Measurements from ENCODE around the gene GPC6.

The GPC6 gene

DNA sequence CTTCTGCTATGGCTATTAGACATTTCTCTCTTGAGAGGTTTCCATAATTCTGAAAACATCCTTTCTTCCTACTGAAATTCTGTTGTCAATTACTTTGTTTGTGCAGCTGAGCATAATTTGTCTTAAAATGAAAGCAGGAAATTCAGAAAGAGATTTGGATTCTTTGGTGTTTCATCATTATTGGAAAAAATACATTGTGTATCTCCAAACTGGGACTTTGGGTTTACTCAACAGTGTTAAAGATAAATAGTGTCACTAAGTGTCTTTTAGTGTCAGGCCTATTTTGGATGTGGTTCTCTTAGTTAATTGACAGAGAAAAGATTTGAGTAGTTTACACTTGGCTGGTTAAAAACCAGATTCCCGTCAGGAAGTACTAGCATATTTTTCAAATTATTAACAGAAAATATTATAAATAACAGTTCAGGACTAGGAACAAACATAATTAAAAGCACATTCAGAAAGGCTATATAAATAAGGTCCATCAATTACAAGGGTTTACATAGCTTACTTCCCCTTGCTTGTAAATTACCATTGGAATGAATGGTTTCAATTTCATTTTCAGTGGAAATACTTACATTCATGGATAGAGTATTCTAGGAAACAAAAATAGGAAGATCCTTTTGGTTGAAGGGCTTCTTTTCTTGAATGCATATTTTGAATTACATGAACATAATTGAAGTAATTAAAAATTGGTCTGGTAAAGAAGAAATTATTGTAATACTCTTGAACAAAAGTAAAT, 483.1 kb downstream of the GPC6 start:
- DNase-seq: peak in 1 of 2 experiments; percentile 24

DNA sequence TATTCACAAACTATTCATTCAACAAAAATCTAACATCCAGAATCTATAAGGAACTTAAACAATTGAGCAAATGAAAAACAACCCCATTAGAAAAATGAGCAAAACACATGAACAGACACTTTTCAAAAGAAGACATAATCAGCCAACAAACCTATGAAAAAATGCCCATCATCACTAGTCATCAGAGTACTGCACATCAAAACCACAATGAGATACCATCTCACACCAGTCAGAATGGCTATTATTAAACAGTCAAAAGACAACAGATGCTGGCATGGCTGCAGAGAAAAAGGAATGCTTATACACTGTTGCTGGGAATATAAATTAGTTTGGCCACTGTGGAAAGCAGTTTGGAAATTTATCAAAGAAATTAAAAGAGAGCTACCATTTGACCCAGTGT, 487.6 kb downstream of the GPC6 start:
- DNase-seq: no peak

DNA sequence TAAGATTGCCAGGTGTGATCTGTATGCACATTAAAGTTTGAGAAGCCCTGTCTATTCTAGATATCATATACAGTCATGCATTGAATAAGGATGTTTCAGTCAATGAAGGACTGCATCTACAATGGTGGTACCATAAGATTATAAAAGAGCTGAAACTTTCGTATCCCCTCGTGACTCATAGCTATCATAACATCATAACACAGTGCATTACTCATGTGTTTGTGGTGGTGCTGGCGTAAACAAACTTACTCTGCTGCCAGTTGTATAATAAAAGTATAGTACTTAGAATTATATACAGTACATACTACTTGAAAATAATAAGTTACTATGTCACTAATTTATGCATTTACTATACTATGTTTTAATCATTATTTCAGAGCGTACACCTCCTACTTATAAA, 489.3 kb downstream of the GPC6 start:
- DNase-seq: no peak

DNA sequence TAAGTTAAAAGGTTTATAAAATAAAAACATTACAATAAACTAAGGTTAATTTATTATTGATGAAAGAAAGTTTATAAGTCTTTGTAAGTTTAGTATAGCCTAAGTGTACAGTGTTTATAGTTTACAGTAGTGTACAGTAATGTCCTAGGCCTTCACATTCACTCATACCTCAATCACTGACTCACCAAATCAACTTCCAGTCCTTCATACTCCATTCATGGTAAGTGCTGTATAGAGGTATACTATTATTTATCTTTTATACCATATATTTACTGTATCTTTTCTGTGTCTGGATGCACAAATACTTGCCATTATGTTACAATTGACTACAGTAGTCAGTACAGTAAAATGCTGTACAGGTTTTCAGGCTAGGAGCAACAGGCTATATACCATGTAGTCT, 490.0 kb downstream of the GPC6 start:
- no peak for DNase-seq

DNA sequence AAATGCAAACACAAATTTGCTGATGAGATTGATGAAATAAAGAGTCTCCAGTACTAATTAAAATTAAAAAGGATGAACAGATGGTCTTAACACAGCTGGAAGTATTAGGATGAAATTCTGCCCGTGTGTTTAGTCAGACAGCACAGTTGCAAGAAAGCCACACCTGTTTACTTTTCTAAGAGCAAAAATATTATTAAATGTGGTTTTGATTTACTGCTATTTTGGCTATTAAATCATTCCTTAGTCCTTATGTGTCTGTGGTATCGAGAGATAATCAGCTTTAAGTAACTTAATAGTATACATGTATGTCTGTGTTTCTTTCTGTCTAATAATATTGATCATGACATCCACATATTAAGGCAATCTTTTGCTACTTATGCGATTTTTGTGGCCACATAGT, 494.9 kb downstream of the GPC6 start:
- no peak for DNase-seq

DNA sequence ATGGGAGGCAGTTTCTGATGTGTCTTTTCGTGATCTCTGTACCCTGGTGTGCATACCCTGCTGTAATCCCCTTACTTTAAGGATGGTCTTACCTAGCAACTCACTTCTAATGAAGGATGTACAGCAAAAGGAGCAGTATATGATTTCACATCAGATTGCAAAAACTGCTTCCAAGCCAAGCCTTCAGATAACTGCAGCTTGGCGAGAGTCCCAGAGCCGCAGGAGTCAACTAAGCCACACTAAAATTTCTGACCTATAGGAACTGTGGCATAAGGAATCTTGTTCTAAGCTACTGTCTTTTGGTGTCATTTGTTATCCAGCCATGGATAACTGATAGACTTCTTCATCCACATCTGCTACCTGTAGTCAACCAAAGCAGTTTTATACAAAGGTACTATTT, 496.7 kb downstream of the GPC6 start:
- DNase-seq: peak in 1 of 2 experiments; percentile 14

DNA sequence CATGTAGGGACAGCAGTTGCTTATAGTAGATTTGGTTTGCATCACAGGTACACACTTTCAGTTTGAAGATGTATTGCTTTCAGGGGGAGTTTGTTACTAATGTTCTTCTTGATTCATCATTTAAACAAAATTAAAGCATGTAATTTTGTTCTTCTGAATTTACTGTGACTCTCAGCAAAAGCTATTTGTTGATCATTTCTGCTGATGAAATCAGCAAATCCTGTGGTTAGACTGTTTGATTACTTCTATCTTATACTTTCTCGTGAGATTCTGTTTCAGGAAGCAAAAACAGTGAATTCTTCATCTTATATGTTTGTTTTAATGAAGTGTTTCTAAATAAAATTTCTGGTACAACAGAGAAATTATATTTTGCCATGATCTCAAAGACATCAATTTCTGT, 497.6 kb downstream of the GPC6 start:
- no peak for DNase-seq

DNA sequence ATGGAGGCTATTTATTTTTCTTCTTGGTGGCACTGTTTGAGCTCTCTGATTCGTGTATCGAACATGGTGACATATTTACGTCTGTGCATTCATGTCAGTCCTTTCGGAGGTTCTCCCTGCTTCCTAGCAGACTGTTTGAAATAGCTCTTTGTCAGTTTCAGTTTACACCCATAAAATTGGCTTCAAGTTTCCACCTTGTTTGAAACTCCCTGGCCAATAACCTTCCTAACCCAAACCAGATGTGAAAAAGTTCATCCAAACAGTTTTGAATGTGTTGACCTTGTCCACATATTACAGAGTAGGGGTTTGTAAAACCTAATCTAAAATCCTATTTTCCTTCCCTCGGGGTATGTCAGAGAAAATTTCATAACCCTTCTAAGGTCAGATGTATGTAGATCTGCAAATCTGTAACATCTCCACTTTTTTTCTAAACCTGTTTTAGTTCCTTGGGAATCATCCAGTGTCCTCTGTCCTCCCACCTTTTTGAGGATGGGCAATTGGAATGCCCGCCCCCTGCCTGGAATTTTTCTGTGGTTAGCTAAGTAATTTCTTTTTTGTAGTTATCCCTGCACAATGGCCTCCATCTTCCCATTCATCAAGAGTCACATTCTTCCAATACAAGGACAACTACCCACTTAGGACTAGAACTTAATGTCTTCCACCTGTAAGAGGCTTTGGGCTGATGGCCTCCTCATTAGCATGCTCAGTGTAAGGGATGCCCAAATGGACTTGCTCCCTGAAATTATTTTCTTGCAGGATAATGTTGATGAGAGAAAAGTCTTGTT, 499.8 kb downstream of the GPC6 start:
- no peak for DNase-seq

DNA sequence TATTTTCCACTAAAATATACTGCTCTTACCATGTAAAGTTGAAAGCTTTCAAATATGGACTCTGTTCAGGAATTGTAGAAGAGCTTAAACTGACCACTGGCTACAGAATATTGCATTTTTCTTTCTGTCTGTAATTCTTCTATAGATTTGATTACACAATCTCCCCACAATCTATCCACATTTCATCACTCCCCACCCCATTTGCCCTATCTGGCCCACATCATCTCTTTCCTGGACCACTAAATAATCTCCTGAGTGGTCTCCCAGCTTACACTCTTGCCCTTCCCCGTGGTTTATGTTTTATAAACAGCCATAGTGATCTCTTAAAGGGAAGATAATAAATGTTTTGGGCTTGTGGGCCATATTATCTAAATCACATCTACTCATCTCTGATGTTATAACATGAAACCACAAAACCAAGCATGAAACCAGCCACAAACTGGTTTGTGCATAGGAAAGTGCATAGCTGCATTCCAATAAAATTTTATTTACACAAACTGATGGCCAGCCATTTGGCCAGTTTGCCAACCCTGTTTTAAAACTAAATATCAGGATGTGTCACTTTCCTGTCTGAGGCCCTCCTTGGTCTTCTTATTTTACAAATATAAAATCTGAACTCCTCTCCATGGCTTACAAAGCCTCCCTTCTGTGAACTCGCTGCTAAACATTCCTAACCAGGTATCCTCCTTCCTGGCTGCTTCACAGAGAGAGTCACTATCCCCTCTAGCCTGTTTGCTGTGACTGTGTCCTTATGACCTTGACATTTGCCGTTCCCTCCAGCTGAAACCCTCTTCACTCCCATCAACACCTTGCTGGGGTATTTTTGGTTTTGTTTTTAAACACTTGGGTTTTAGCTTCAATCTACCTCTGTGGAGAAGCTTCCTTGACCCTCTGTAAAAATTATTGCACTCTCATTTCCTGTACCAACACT, 500.9 kb downstream of the GPC6 start:
- no peak for DNase-seq

DNA sequence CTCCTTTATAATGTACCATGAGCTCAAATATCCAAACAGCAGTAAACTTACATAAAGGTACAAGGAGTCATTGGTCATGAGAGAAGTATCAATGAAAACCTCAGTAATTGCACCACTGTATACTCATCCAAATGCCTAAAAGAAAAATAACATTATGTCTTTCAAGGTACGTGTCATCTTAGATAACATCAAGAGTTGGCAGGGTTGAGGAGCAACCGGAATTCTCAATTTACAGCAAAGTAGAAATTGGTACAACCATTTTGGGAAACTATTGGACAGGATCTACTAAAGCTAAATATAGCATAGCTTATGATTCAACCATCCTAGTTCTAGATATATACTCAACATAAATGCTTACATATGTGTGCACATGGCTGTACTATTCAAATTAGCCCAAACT, 502.8 kb downstream of the GPC6 start:
- DNase-seq: no peak

DNA sequence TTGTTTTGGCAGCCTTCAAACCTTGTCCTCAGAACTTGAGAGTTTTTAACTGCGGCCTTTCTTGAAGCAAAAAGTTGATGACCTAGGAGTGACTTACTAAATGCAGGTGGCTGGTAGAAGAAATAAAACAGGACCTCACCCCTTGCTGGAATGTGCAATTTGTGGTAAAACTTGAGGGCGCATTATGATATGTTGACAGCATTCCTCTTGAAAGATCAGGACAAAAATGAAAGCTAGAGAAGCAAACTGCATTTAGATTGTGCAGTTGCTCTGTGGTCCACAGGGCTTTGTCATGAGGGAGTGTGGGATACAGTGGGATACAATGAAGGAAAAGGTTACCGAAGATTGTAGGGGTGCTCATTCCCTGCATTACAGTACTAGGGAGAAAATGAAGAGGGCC, 504.2 kb downstream of the GPC6 start:
- no peak for DNase-seq

DNA sequence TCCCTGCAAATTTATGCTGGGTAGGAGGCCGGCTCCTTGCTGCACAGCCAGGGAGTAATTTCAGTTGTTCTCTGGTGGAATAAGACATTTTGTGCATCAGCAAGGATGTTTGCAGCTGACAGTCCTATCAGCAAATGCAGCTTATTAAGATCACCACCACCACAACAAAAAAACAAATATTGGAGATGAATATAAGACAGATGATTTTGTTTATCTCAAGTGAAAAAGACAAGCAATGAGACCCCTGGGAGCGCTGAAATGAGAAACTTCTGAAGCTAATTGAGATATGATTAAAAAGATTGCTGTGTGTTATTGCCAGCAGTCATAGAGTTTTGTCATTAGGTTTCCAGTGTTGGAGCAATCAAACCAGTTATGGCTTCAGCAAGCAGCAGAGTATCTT, 505.6 kb downstream of the GPC6 start:
- DNase-seq: no peak

DNA sequence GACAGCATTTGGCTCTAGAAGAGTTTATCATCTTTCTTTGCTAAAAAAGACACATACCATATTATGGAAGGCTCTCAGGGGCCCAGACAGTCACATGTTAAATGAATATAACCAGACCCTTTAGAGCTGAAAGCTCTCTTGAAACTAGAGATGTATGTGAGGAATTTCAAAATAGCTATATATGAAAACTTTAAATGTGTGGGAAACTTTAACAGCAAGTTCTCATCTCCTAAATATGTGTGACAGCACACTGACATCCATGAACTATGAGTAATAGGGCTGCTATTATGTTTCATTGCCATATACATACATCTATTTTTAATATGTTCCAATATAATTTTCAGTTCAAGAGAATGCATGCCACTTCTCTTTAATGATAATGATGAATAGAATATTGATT, 509.5 kb downstream of the GPC6 start:
- DNase-seq: no peak

DNA sequence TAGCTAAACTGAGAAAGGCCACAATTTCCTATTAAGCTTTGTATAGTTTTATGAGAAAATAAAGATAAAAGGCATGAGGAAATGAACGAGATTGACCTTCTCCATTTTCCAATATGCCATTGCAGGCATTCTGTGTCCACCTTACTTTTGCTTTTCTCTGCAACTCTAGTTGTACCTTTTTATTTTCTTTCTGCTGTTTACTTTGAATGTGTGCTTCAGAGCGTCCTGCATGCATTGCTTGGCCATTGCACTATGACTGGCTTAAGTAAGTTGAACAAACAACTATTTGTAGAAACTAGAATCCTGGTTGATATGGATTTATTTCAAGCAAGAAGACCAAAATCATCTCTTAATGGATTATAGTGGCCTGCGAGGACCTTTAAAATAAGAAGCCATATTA, 510.3 kb downstream of the GPC6 start:
- DNase-seq: no peak

DNA sequence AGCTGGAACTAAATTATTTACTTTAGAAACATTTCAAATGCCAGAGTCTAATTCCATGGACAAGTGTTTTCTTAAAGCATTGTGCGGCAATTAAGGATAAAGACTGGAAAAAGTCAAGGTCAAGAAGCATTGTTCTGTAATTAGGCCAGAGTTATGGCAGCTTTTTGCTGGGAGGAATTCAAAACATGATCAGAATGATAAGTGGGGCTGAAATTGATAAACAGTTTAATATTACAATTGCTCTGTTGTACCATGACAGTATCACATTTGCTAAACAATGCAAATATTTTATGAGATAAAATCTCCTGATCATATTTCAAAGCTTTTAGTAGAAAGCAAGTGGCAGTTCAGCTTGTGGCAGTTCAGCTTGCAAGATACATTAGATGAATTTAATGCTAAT, 513.7 kb downstream of the GPC6 start:
- no peak for DNase-seq

DNA sequence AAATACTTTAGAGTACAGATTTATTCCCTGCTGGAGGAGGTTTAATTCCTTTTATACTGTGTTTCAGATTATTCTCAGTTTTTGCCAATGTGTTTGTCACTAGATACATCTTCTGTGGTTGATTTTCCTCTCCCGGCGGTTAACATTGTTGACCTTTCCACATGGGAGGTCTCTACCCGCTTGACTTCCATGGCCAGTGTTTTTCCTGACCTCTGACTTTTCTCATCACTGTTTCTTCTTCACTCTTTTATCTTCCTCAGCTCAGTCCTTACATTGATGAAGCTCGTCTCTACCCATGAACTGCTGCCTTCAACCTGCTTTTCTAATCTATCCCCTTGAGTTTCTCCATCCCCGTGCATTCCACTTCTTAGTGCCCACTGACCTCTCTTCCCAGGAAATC, 517.4 kb downstream of the GPC6 start:
- no peak for DNase-seq

DNA sequence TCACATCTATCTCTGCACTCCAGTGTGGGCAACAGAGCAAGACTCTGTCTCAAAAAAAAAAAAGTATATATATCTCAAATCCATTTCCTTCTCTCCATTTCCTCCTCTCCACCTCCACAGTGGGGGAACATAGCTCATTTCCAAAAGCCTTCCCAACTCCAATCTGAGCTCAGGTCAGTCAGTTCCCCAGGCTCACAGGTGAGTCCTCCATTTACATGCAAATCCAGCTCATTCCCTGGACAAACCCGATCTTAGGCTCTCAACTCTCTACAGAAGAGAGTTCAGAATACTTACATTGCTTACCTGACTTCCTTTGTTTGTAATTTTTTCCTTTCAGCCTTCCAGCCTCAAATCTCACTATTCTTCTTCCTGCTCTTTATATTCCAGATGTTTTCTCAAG, 518.3 kb downstream of the GPC6 start:
- DNase-seq: no peak

DNA sequence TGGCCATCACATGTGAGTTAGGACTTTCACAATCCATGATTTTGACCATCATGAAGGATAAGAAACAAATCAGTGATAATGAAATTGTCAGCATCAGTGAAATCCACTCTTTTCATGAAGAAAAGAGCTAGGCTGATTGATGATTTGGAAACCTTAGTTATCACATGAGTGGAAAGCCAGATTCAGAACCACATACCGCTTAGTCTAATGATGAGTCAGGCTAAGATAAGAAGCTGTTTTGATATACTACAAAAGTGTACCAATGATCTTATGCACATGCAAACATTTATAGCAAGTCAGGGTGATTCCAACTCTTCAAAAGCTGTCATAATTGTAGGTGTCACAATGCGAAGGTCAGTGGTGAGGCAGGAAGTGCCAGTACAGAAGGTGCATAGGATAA, 519.3 kb downstream of the GPC6 start:
- no peak for DNase-seq

DNA sequence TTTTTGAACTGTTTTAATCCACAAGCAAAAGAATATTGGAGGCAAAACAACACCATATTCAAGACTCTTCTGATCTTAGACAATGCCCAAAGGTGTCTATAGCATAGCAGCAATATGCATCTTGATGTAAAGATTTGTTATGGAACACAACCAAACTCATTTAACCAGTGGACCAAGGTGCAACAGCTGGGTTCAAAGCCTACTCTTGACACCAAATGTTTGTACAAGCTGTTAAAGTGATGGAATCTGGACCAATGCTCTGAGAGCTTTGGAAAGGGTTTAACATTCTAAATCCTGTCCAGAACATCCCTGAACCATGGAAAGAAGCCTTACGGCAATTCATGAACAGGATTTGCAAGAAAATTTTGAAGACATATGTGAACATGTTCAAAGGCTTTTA, 520.0 kb downstream of the GPC6 start:
- DNase-seq: no peak

DNA sequence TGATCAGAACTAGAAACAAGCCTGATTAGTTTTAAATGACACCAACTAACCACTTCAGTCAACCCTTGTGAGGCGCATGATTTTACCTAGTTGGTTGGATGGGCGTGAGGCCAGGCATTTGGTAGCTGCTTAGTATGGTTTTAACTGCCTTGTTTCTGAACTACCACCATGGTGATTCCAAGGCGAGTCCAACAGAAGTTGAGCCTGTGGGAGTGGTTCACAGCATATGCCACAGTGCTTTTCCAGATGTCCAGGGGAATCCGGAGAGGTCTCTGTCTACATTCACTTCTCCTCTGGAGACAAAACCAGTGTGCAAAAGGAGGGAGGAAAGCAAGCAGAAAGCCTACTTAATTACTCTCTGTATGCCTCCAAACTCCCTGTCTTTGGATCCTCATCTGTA, 524.1 kb downstream of the GPC6 start:
- no peak for DNase-seq

DNA sequence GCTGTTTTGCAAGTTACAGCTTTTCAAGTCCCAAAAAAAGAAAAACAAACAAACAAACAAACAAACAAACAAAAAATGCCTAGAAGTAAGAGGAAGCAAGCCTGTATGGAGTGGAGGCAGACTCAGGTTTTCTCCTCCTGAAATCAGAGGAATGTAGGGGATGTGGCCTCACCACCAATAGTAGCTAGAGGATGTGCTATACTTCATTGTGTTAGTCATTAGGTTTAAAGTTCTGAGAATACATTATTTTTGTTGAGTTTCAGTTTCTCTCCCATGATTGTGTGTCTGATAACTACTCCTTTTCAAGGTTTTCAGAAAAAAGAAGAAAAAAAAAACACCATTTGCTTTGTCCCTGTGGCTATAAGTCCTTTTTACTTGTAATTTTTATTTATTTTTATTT, 524.5 kb downstream of the GPC6 start:
- no peak for DNase-seq

DNA sequence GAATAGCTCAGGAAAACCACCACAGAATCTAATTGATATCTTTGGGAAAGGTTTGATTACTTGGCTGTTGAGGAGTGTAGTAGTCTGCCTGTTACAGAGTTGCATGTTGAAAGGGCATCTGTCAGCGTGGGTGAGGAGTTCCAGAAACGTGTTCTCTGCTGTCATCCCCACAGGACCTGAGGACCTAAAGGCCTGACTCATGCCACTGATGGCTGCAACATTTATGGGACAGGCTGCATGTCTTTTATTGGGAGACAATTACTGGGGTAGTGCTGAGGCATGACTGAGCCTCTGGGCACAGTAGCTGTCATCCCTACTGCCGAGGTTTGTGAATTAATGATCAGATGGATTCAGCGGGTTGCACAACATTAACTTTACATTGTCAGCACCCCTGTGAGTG, 525.9 kb downstream of the GPC6 start:
- DNase-seq: no peak

DNA sequence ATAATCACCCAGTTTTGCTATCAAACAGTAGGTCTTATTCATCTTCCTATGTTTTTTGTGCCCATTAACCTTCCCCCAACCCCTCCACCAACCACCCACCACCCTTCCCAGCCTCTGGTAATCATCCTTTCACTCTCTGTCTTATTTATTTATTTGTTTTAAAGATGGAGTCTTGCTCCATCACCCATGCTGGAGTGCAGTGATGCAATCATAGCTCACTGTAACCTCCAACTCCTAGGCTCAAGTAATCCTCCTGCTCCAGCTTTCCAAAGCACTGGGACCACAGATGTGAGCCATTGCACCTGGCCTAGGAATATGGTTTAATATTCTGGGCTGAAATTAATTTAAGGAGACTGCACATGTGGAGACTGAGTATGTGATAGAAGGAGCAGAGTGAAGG, 527.0 kb downstream of the GPC6 start:
- DNase-seq: no peak

DNA sequence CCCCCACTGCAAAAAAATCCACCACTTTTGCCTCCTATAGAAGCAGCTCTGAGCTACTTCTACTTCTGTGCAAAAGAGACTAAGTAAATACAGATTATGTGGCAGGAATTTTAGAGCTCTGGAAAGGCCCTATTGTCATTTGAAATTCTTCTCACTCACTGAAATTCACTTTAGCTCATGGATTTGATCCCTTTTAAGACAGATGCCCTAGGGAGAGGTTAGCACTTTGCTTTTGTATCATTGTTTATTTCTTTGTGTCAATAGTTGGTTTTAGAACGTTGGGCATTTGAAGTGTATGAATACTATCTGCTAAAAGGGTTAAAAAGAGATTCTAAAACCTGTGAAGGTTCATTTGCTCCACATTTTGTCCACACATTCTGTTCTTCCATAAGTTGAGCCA, 528.7 kb downstream of the GPC6 start:
- DNase-seq: no peak
